Endothelial cell of umbilical vein (primary cell): ENCODE data around the gene LCTL. TPM values are rescaled to one million over a fixed set of nuclear protein-coding genes. Genes with fewer than 3 reads are reported as not detected.

Experiments used
- BruUV-seq: library from RNA; stranded (reverse); fragments of 400-500 nt; replicated peaks from 2 replicates; lab custom pipeline; 2021; lab: Mats Ljungman, UMichigan
- CTCF ChIA-PET: fragments of 300-600, 350-600 bp; sonication (Branson Sonifier 250); formaldehyde crosslinking; loops from one replicate; lab custom pipeline; 2021; ENCODE audit warnings: antibody characterized with exemption, inconsistent platforms; lab: Charles Lee
- POLR2A ChIA-PET: fragments of 300-600, 350-600 bp; sonication (Branson Sonifier 250); formaldehyde crosslinking; loops from one replicate; lab custom pipeline; 2021; ENCODE audit warnings: antibody characterized with exemption, inconsistent platforms; lab: Charles Lee
- DNase-seq: peaks from one replicate; pipeline ENCODE4 v3.0.0-alpha.2; 2011; ENCODE audit warnings: low read depth, low spot score
- FAIRE-seq: peaks from 2 replicates; lab custom pipeline; 2011; peaks lifted over from hg19 to GRCh38; lab: Jason Lieb, UNC
- H2AFZ ChIP-seq: 2 replicates; pipeline ENCODE4 v1.6.0; 2012; ENCODE audit warnings: low read depth, low read length, control low read depth, inconsistent platforms
- H3K27ac ChIP-seq: 2 replicates; pipeline ENCODE4 v1.5.1; 2011; ENCODE audit warnings: low read depth, mild to moderate bottlenecking, control low read depth, low read length, moderate library complexity; ENCODE audit not compliant: insufficient read depth
- H3K27me3 ChIP-seq, 2 experiments: 2 replicates each; pipeline versions ENCODE4 v1.6.0 to v1.6.1; 2011; ENCODE audit warnings: low read length in 2 of 2, mixed read lengths in 1 of 2; ENCODE audit not compliant: control insufficient read depth in 2 of 2, insufficient read depth in 2 of 2
- H3K36me3 ChIP-seq, 2 experiments: 2 replicates in 1 of 2; 3 replicates in 1 of 2; pipeline ENCODE4 v1.5.1; 2011; ENCODE audit warnings: low read length in 2 of 2, mild to moderate bottlenecking in 1 of 2, moderate library complexity in 1 of 2; ENCODE audit not compliant: control insufficient read depth in 2 of 2, insufficient read depth in 2 of 2; ENCODE audit errors: extremely low read depth in 1 of 2
- H3K4me1 ChIP-seq: 3 replicates; pipeline ENCODE4 v1.5.1; 2011; ENCODE audit warnings: mild to moderate bottlenecking, low read length; ENCODE audit not compliant: control insufficient read depth, insufficient read depth; ENCODE audit errors: extremely low read depth
- H3K4me2 ChIP-seq: 2 replicates; pipeline ENCODE4 v1.6.1; 2011; ENCODE audit warnings: low read length, control low read depth, mixed read lengths; ENCODE audit not compliant: insufficient read depth
- H3K4me3 ChIP-seq, 3 experiments: fragments of 200-600 bp in 1 of 3; sonication (generic), shearing (Covaris generic) in 1 of 3; replicated peaks in 1 of 3; 2 replicates each; pipeline ENCODE4 v1.5.1; 2011 to 2016; ENCODE audit warnings: control low read depth in 3 of 3, low read length in 3 of 3, mild to moderate bottlenecking in 2 of 3, inconsistent platforms in 1 of 3, low read depth in 1 of 3, moderate library complexity in 1 of 3; ENCODE audit not compliant: insufficient read depth in 1 of 3
- H3K79me2 ChIP-seq: 2 replicates; pipeline ENCODE4 v1.6.0; 2012; ENCODE audit warnings: low read length, inconsistent platforms; ENCODE audit not compliant: control insufficient read depth, insufficient read depth
- H3K9ac ChIP-seq: replicated peaks from 2 replicates; pipeline ENCODE3; 2011; ENCODE audit warnings: low read length, control low read depth; ENCODE audit not compliant: insufficient read depth; ENCODE audit errors: extremely low read depth
- H3K9me1 ChIP-seq: replicated peaks from 3 replicates; pipeline ENCODE4 v1.6.0; 2011; ENCODE audit warnings: mild to moderate bottlenecking, low read length; ENCODE audit not compliant: control insufficient read depth, insufficient read depth; ENCODE audit errors: extremely low read depth
- H3K9me3 ChIP-seq: replicated peaks from 2 replicates; pipeline ENCODE4 v1.5.1; 2012; ENCODE audit warnings: low read length, inconsistent platforms; ENCODE audit not compliant: control insufficient read depth, insufficient read depth
- H4K20me1 ChIP-seq: replicated peaks from 2 replicates; pipeline ENCODE3; 2011; ENCODE audit warnings: mild to moderate bottlenecking, low read length; ENCODE audit not compliant: control insufficient read depth, insufficient read depth; ENCODE audit errors: extremely low read depth
- EZH2 ChIP-seq: IDR thresholded peaks from 2 replicates; pipeline ENCODE4 v1.6.1; 2012; ENCODE audit warnings: borderline replicate concordance, low read depth, mild to moderate bottlenecking, moderate library complexity, low read length, inconsistent platforms; ENCODE audit not compliant: severe bottlenecking
- FOS ChIP-seq: IDR thresholded peaks from 2 replicates; pipeline ENCODE4 v1.6.1; 2011; ENCODE audit warnings: mild to moderate bottlenecking, low read length, moderate library complexity, borderline replicate concordance; ENCODE audit not compliant: insufficient read depth
- GATA2 ChIP-seq: IDR thresholded peaks from 2 replicates; pipeline ENCODE4 v1.7.0; 2011; ENCODE audit warnings: low read depth, mild to moderate bottlenecking, moderate library complexity, mixed read lengths, low read length; ENCODE audit not compliant: insufficient read length, insufficient read depth
- JUN ChIP-seq: IDR thresholded peaks from 2 replicates; pipeline ENCODE4 v1.6.1; 2011; ENCODE audit warnings: borderline replicate concordance, low read depth; ENCODE audit not compliant: insufficient read length, insufficient read depth
- MYC ChIP-seq: IDR thresholded peaks from one replicate; pipeline ENCODE4 v1.6.1; 2011; ENCODE audit warnings: mild to moderate bottlenecking, low read depth, low read length
- POLR2A ChIP-seq: IDR thresholded peaks from 2 replicates; pipeline ENCODE4 v1.6.1; 2012; ENCODE audit warnings: low read depth, mild to moderate bottlenecking, control low read depth, low read length
- POLR2AphosphoS5 ChIP-seq: IDR thresholded peaks from 2 replicates; pipeline ENCODE4 v1.6.1; 2012; ENCODE audit warnings: low read depth, mild to moderate bottlenecking, control low read depth, low read length, moderate library complexity; ENCODE audit not compliant: insufficient read depth
- dilution Hi-C: fragments of 300-500 bp; cut with MboI; formaldehyde crosslinking; loops from one replicate; pipeline ENCODE4 v1.15.0; 2019; ENCODE audit warnings: low sequenced_read_pairs; ENCODE audit not compliant: extremely low pct_ligation_motif_present
- intact Hi-C: fragments of 100-400 bp; cut with micrococcal nuclease; formaldehyde crosslinking; loops from one replicate; pipeline ENCODE4 v1.10.0; 2022
- polyA plus RNA-seq, 4 experiments: library from polyadenylated mRNA; depleted of rRNA in 3 of 4; stranded (reverse) in 3 of 4; unstranded in 1 of 4; fragments of >200 nt; gene quantifications; 2 replicates each; pipeline versions ENCODE4 v1.2.1 to v1.2.3, GENCODE V29; 2011 to 2012; ENCODE audit warnings: missing spikeins in 1 of 4
- total RNA-seq: library from RNA; stranded (reverse); gene quantifications from 2 replicates; pipeline ENCODE4 v1.2.3, GENCODE V29; 2021
- TF ChIP-seq, protein P1 (sequence below), 2 donors: IDR thresholded peaks; 1 replicate in 1 of 2; 2 replicates in 1 of 2; pipeline ENCODE4 v1.5.1; 2011; ENCODE audit warnings: low read length in 2 of 2, mild to moderate bottlenecking in 2 of 2, moderate library complexity in 2 of 2, control low read depth in 1 of 2, inconsistent platforms in 1 of 2, low read depth in 1 of 2; ENCODE audit not compliant: insufficient read depth in 1 of 2; ENCODE audit errors: extremely low read depth in 1 of 2
- TF ChIP-seq, protein P2 (sequence below): IDR thresholded peaks from 2 replicates; pipeline ENCODE4 v1.6.1; 2011; ENCODE audit not compliant: insufficient read depth, insufficient read length

Gene LCTL
- total and polyA plus RNA-seq, 2 donors (not counting 3 experiments of a cell fraction or from before 2014, with no cell fraction given) = 0.04 TPM; not detected in 1

DNA sequence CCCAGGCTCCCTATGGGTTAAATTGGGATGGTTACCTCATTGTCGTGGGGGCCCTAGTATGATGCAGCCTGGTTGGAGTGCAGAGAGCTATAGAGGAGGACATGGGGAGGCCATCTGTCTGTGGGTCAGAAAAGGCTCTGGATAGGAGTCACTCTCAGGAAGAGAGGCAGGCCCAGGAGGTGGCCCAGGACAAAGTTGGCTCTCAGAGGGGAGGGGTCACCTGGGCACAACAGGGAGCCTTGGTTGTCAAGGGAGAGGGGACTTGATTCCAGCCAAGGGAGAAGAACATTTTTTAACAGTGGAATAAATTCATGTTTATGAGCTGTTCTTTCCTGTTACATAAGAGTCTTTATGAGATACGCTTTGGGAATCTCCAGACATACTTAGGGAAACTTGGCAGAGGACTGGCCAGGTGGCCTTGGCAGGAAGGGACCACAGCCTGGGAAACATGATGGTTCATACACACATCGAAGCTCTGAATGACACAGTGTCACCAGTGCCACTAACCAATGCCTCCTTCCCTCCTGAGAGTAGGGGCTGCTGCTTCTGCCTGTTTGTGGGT lies 27.5 kb upstream of the LCTL start:
- Histone ChIP-seq H3K9me3 (no peaks in the 10 kb centered on the region), H3K27me3 (no peaks in the 10 kb centered on the region), H3K9me1 (no peaks in the 10 kb centered on the region), H4K20me1 (no peaks in the 10 kb centered on the region), H2AFZ (no peak overlapping the region), H3K36me3 (no peaks in the 10 kb centered on the region), H3K9ac (no peak overlapping the region), H3K27ac (no peak overlapping the region), H3K4me1 (no peaks in the 10 kb centered on the region), H3K4me3 (no peak overlapping the region), H3K79me2 (no peaks in the 10 kb centered on the region), H3K4me2 (no peak overlapping the region)
- CTCF ChIA-PET = interaction anchor here (0.8 to 1.7 kb wide), 6 partner anchors 10 to 258 kb away, joined by 3 to 6 read pairs (median 4); no protein-coding TSS in a partner anchor
- TF ChIP-seq EZH2 (no peak), MYC (no peak), JUN (no peak), FOS (no peak), POLR2AphosphoS5 (no peak), GATA2 (no peak), POLR2A (no peak)
- TF ChIP-seq, protein P1, sequence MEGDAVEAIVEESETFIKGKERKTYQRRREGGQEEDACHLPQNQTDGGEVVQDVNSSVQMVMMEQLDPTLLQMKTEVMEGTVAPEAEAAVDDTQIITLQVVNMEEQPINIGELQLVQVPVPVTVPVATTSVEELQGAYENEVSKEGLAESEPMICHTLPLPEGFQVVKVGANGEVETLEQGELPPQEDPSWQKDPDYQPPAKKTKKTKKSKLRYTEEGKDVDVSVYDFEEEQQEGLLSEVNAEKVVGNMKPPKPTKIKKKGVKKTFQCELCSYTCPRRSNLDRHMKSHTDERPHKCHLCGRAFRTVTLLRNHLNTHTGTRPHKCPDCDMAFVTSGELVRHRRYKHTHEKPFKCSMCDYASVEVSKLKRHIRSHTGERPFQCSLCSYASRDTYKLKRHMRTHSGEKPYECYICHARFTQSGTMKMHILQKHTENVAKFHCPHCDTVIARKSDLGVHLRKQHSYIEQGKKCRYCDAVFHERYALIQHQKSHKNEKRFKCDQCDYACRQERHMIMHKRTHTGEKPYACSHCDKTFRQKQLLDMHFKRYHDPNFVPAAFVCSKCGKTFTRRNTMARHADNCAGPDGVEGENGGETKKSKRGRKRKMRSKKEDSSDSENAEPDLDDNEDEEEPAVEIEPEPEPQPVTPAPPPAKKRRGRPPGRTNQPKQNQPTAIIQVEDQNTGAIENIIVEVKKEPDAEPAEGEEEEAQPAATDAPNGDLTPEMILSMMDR (IDR thresholded peaks at IDR 0.05; ENCODE audit: extremely low read depth in 1 of 2, insufficient read depth in 1 of 2, low read depth in 1 of 2, low read length in 2 of 2) = no peak
- TF ChIP-seq, protein P2, sequence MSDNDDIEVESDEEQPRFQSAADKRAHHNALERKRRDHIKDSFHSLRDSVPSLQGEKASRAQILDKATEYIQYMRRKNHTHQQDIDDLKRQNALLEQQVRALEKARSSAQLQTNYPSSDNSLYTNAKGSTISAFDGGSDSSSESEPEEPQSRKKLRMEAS = no peak
- no TSS peak for BruUV-seq
- intact Hi-C loops = no loop called here
- DNase-seq (no peak), FAIRE-seq (no peak)
- POLR2A ChIA-PET = no interaction called here
- dilution Hi-C loops = no loop called here
